Activated CD8-positive, alpha-beta T cell treated with anti-CD3 and anti-CD28 coated beads for 36 hours (primary cell): Measurements from ENCODE around the gene SDHA. TPM values are rescaled to one million over a fixed set of nuclear protein-coding genes. Genes with fewer than 3 reads are reported as not detected.
"Not testable (repeated sequence)": the region's sequence is repeated elsewhere in the genome, so short reads cannot be mapped to it uniquely, and the experiment has no call there.

ENCODE experiments used
- ATAC-seq: fragments of 200-7000 bp; cut with Tn5 transposase; one replicate; pipeline ENCODE4 v1.10.0; 2021; ENCODE audit warnings: mild to moderate bottlenecking, moderate library complexity
- CTCF ChIA-PET: fragments of 350-600 bp; sonication (Branson Sonifier 250); formaldehyde crosslinking; loops from one replicate; lab custom pipeline; 2021; ENCODE audit warnings: antibody characterized with exemption; lab: Charles Lee
- POLR2A ChIA-PET: fragments of 350-600 bp; sonication (Branson Sonifier 250); formaldehyde crosslinking; loops from one replicate; lab custom pipeline; 2021; ENCODE audit warnings: antibody characterized with exemption; lab: Charles Lee
- DNase-seq: peaks from one replicate; pipeline ENCODE4 v3.0.0-alpha.2; 2020
- H3K27ac Mint-ChIP-seq: one replicate; pipeline ENCODE4 v1.8.0; 2021; ENCODE audit warnings: mild to moderate bottlenecking, mixed read lengths
- H3K27me3 Mint-ChIP-seq: one replicate; pipeline ENCODE4 v1.8.0; 2021; ENCODE audit warnings: mixed read lengths
- H3K36me3 Mint-ChIP-seq: one replicate; pipeline ENCODE4 v1.8.0; 2021; ENCODE audit warnings: low read depth, mixed read lengths
- H3K4me1 Mint-ChIP-seq: one replicate; pipeline ENCODE4 v1.8.0; 2021; ENCODE audit warnings: low read depth, mixed read lengths
- H3K4me3 Mint-ChIP-seq: one replicate; pipeline ENCODE4 v1.8.0; 2021; ENCODE audit warnings: mild to moderate bottlenecking, moderate library complexity, mixed read lengths
- H3K9me3 Mint-ChIP-seq: one replicate; pipeline ENCODE4 v1.8.0; 2021; ENCODE audit warnings: mixed read lengths
- CTCF ChIP-seq: fragments of 200-600 bp; IDR thresholded peaks from one replicate; pipeline ENCODE4 v1.8.0; 2022; ENCODE audit warnings: antibody characterized with exemption, mild to moderate bottlenecking
- intact Hi-C: fragments of 100-400 bp; cut with micrococcal nuclease; formaldehyde crosslinking; loops from one replicate; pipeline ENCODE4 v1.10.0; 2022
- total RNA-seq, 2 experiments: library from RNA; stranded (reverse); gene quantifications; one replicate each; pipeline ENCODE4 v1.2.3, GENCODE V29; 2021

SDHA gene
- total RNA-seq, 2 experiments from 2014 or later = 141 to 149 TPM

DNA sequence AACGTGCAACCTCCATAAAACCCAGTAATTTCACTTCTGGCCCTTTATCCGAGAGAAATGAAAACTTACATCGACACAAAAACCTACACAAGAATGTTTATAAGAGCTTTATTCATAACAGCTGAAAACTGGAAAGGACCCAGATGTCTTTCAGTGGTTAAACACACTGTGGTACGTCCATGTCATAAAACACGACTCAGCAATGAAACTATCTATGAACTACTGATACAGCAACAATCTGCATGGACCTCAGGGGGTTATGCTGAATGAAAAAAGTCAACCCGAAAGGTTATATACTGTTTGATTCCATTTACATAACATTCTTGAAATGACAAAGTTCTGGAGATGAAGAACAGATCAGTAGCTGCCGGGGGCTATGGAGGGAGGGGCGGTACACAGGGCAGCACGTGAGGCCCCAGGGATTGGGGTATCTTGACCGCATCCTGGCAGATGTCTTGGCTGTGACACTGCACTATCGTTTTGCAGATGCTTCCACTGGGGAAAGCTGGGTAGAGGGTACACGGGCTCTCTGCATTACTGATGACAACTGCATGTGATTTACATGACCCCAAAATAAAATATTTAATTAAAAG lies 4.2 kb upstream of the SDHA start:
- Mint-ChIP-seq H3K4me1 (peaks cover 41% of the 10 kb centered on the region), H3K27ac (no peak overlapping the region), H3K27me3 (no peaks in the 10 kb centered on the region), H3K9me3 (no peaks in the 10 kb centered on the region), H3K36me3 (peaks cover 30% of the 10 kb centered on the region), H3K4me3 (peak overlapping the region; percentile 12)
- ATAC-seq (no peak), DNase-seq (no peak)
- POLR2A ChIA-PET = no interaction called here
- intact Hi-C loops = no loop called here
- CTCF ChIA-PET = interaction anchor here (1.7 kb wide), 1 partner anchor 25 kb away, joined by 5 read pairs; no protein-coding TSS in a partner anchor
- TF ChIP-seq CTCF = no peak

DNA sequence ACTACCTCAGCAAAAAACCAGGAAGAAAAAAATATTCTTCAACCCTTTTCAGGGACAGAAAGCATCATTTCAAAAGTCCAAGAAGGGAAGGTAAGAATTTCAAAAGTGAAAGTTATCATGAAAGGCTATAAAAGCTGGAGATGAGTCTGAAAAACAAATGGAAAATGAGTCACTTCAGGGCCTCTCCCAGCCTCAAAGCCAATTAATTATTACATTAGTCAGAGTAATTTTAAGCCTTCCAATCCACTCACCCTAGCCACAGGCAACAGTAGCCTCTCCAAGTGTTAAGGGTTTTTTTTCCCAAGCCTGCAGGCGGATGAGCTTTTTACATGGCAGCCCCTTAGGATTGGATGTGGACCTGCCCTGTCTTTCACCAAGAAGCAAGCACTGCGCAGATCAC lies 2.9 kb upstream of the SDHA start:
- H3K27ac Mint-ChIP-seq = peak overlapping the region; percentile 82
- CTCF ChIA-PET, intact Hi-C loops, H3K9me3 Mint-ChIP-seq, DNase-seq, POLR2A ChIA-PET, H3K27me3 Mint-ChIP-seq: not testable (repeated sequence)
- H3K4me1 Mint-ChIP-seq = peaks cover 36% of the 10 kb centered on the region
- H3K36me3 Mint-ChIP-seq = peaks cover 30% of the 10 kb centered on the region
- peak overlapping the region; percentile 64 for H3K4me3 Mint-ChIP-seq
- ATAC-seq = peak; percentile 14

DNA sequence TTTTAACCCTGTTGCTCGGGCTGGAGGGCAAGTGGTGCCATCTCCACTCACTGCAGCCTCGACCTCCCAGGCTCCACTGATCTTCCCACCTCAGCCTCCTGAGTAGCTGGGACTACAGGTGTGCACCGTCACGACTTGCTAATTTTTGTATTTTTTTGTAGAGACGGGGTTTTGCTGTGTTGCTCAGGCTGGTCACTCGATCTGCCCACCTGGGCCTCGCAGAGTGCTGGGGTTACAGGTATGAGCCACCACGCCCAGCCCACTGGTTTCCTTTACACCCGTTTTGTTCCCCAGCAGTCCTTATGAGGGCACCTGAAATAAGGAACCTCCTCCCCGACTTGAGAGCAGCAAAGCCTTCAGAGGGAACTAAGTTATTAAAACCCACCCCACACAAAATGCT lies 2.0 kb upstream of the SDHA start:
- intact Hi-C loops, CTCF ChIA-PET, DNase-seq, ATAC-seq, H3K9me3 Mint-ChIP-seq, POLR2A ChIA-PET, H3K27me3 Mint-ChIP-seq: not testable (repeated sequence)
- H3K4me3 Mint-ChIP-seq = peak overlapping the region; percentile 64
- peaks cover 30% of the 10 kb centered on the region for H3K36me3 Mint-ChIP-seq
- peak overlapping the region; percentile 82 for H3K27ac Mint-ChIP-seq
- peaks cover 40% of the 10 kb centered on the region for H3K4me1 Mint-ChIP-seq

- CTCF ChIA-PET = interaction anchor here (0.6 to 3.5 kb wide), 5 partner anchors 17 to 228 kb away, joined by 3 to 23 read pairs (median 4); partner anchors contain the start of gene PDCD6
- Mint-ChIP-seq H3K4me3 (peak overlapping the region; percentile 92), H3K9me3 (no peaks in the 10 kb centered on the region), H3K4me1 (peaks cover 58% of the 10 kb centered on the region), H3K27me3 (no peaks in the 10 kb centered on the region), H3K27ac (peak overlapping the region; percentile 94), H3K36me3 (peaks cover 28% of the 10 kb centered on the region)
- no peak for TF ChIP-seq CTCF
- POLR2A ChIA-PET = interaction anchor here (0.6 to 1.7 kb wide), 5 partner anchors 11 to 154 kb away, joined by 3 to 11 read pairs (median 3); partner anchors contain the start of gene PDCD6
- intact Hi-C loops = no loop called here
- ATAC-seq (peak; percentile 8), DNase-seq (peak; percentile 39)
These were observed 554 bp downstream of the SDHA start for GRCh38 chr5:218457-219291.

GRCh38 chr5:219460-219863 lies 1.3 kb downstream of the SDHA start:
- peak; percentile 15 for ATAC-seq
- POLR2A ChIA-PET = interaction anchor here (1.1 to 1.7 kb wide), 3 partner anchors 31 to 105 kb away, joined by 3 to 11 read pairs (median 6); partner anchors contain the start of gene PDCD6
- Mint-ChIP-seq H3K9me3 (no peaks in the 10 kb centered on the region), H3K4me3 (peak overlapping the region; percentile 92), H3K27me3 (no peaks in the 10 kb centered on the region), H3K4me1 (peaks cover 50% of the 10 kb centered on the region), H3K36me3 (peaks cover 27% of the 10 kb centered on the region), H3K27ac (peak overlapping the region; percentile 94)
- CTCF ChIA-PET = interaction anchor here (1.1 to 3.5 kb wide), 5 partner anchors 31 to 227 kb away, joined by 3 to 23 read pairs (median 4); partner anchors contain the start of gene PDCD6
- intact Hi-C loops = no loop called here
- TF ChIP-seq CTCF = no peak
- peak; percentile 49 for DNase-seq
